ENCODE results near the gene DNAJC1. TPM values are rescaled to one million over a fixed set of nuclear protein-coding genes. Genes with fewer than 3 reads are reported as not detected.

DNAJC1 gene
- total and polyA plus RNA-seq, 2 of the 4 experiments (the other 2 are of a cell fraction), result 12.7 to 13.3 TPM

- POLR2A ChIA-PET (ENCODE audit: unreplicated experiment), result no interaction called here
These were observed 39.8 kb upstream of the DNAJC1 start for GRCh38 chr10:22043327-22043633.

More at GRCh38 chr10:22043327-22043633, 39.8 kb upstream of the DNAJC1 start:
- Histone ChIP-seq H4K8ac (ENCODE audit: low read depth in 2 of 2, low read length in 2 of 2) (no peak overlapping the region), H3K9me3 (ENCODE audit: control insufficient read depth, insufficient read depth, low read length) (no peaks in the 10 kb centered on the region), H3K4me2 (ENCODE audit: low read depth, low read length) (no peak overlapping the region), H3K27me3 (ENCODE audit: control insufficient read depth, insufficient read depth, low read length) (no peaks in the 10 kb centered on the region; the same call in none of the 2 replicates), H3K4me1 (ENCODE audit: control insufficient read depth, insufficient read depth, low read length) (no peaks in the 10 kb centered on the region), H3K14ac (replicated peaks; ENCODE audit: low read depth, low read length) (no peak overlapping the region), H3K9ac (ENCODE audit: low read depth, low read length) (no peak overlapping the region), H3K18ac (ENCODE audit: low read depth, low read length) (no peak overlapping the region), H2BK20ac (ENCODE audit: low read depth, low read length) (no peak overlapping the region), H2AK9ac (replicated peaks; ENCODE audit: low read depth, low read length, poor library complexity) (no peak overlapping the region), H2AFZ (replicated peaks; ENCODE audit: low read length, poor library complexity) (no peak overlapping the region), H4K5ac (ENCODE audit: low read depth, low read length) (no peak overlapping the region), H3K36me3 (ENCODE audit: control insufficient read depth, insufficient read depth, low read length) (no peaks in the 10 kb centered on the region), H3K79me1 (ENCODE audit: low read depth in 1 of 2, low read length in 2 of 2) (no peaks in the 10 kb centered on the region), H3K4ac (ENCODE audit: low read depth, low read length) (no peak overlapping the region), H3K9me1 (ENCODE audit: insufficient read depth, low read length) (no peaks in the 10 kb centered on the region), H2BK15ac (ENCODE audit: low read depth, low read length) (no peak overlapping the region), H4K91ac (ENCODE audit: insufficient read depth, low read depth, low read length) (no peak overlapping the region), H2AK5ac (ENCODE audit: low read depth, low read length) (no peak overlapping the region), H4K20me1 (ENCODE audit: insufficient read depth, low read length) (no peaks in the 10 kb centered on the region), H2BK120ac (ENCODE audit: low read depth, low read length) (no peak overlapping the region), H3K4me3 (ENCODE audit: insufficient read depth, low read depth, low read length) (no peak overlapping the region), H3K27ac (ENCODE audit: insufficient read depth, low read length) (no peak overlapping the region), H2BK5ac (ENCODE audit: low read depth, low read length, poor library complexity, severe bottlenecking) (no peak overlapping the region), H3K56ac (ENCODE audit: extremely low read depth, insufficient read depth, low read length) (no peak overlapping the region), H3K23ac (ENCODE audit: low read depth, low read length) (no peak overlapping the region)
- in situ Hi-C loops (cut with MboI; ENCODE audit: low sequenced_read_pairs), result no loop called here
- intact Hi-C loops (cut with micrococcal nuclease), result no loop called here
- no peak for ATAC-seq (ENCODE audit: low read depth)
- BruUV-seq (replicated peaks), result no TSS peak
- TF ChIP-seq BHLHE40 (IDR thresholded peaks at IDR 0.05; ENCODE audit: low read depth, low read length) (no peak), CHD1 (IDR thresholded peaks at IDR 0.05; ENCODE audit: low read depth, low read length) (no peak), POLR2A (IDR thresholded peaks at IDR 0.05; ENCODE audit: low read depth, low read length) (no peak), MAFK (IDR thresholded peaks at IDR 0.05; ENCODE audit: low read depth, low read length) (no peak), RAD21 (IDR thresholded peaks at IDR 0.05; ENCODE audit: low read length) (no peak), MAZ (IDR thresholded peaks at IDR 0.05; ENCODE audit: borderline replicate concordance, low read depth, low read length) (no peak), ELK1 (IDR thresholded peaks at IDR 0.05; ENCODE audit: borderline replicate concordance, low read depth, low read length) (no peak), MXI1 (IDR thresholded peaks at IDR 0.05; ENCODE audit: borderline replicate concordance, low read depth, low read length) (no peak), NFE2L2 (IDR thresholded peaks at IDR 0.05; ENCODE audit: low read depth, low read length) (no peak), CTCF (conservative IDR thresholded peaks at IDR 0.05; ENCODE audit: low read depth, low read length) (no peak), CEBPB (IDR thresholded peaks at IDR 0.05; ENCODE audit: low read depth, low read length) (no peak), USF2 (IDR thresholded peaks at IDR 0.05; ENCODE audit: low read depth, low read length) (no peak), SMC3 (IDR thresholded peaks at IDR 0.05; ENCODE audit: low read depth, low read length) (no peak), RFX5 (IDR thresholded peaks at IDR 0.05; ENCODE audit: low read depth, low read length) (no peak), RCOR1 (IDR thresholded peaks at IDR 0.05; ENCODE audit: insufficient replicate concordance, low read length) (no peak)
- dilution Hi-C loops (cut with HindIII; ENCODE audit: low sequenced_read_pairs, unreplicated experiment), result no loop called here
- DNase-seq, result no peak
- no CpG with 5 or more reads among the region's 6 CpGs for WGBS, 2 experiments (ENCODE audit: extremely low coverage in 2 of 2, insufficient read length in 1 of 2)
- CTCF ChIA-PET, result no interaction called here

All from IMR-90 (cell line).